Measurements from ENCODE around the gene DNAAF9. TPM values are rescaled to one million over a fixed set of nuclear protein-coding genes. Genes with fewer than 3 reads are reported as not detected.

DNAAF9 gene
- total and polyA plus RNA-seq, 2 of the 8 experiments (the other 6 are each of a cell fraction or from before 2014, with no cell fraction given): 2.6 to 5.7 TPM

DNA sequence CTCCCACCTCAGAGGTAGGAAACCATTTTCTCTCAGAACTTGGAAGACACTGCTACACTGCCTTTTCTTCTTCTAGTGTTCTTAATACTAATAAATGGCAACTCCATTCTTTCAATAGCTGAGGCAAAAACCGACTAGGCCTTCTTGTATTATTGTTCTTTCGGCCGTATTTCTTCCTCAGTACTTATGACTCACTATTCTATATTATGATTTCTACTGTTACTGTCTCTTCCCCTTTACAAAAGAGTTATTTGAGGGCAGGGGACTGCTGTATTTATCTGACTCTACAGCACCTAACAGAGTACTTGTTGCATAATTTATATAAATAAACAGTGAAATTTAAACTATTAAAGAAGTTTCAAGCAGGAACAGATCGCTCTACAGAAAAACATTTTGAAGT, 3.1 kb downstream of the DNAAF9 start (continued):
- TF ChIP-seq CHD7 (IDR thresholded peaks at IDR 0.05; ENCODE audit: insufficient replicate concordance, low read length) (no peak), HDAC6 (IDR thresholded peaks at IDR 0.05; ENCODE audit: low read depth, low read length) (no peak), RAD21 (IDR thresholded peaks at IDR 0.05 in 1 of 2, conservative IDR thresholded peaks at IDR 0.05 in 1 of 2; ENCODE audit: low read depth in 2 of 2, low read length in 2 of 2) (no peak), POLR2AphosphoS5 (IDR thresholded peaks at IDR 0.05; ENCODE audit: low read depth, low read length) (no peak), PHF8 (conservative IDR thresholded peaks at IDR 0.05; ENCODE audit: low read depth, low read length) (no peak), CREB1 (IDR thresholded peaks at IDR 0.05) (no peak), CTBP2 (IDR thresholded peaks at IDR 0.05; ENCODE audit: borderline replicate concordance, insufficient read depth, insufficient read length, low read length) (no peak), SUZ12 (IDR thresholded peaks at IDR 0.05; ENCODE audit: low read length) (no peak), BACH1 (IDR thresholded peaks at IDR 0.05; ENCODE audit: low read length) (no peak)
